AG04450 (cell line): Measurements from ENCODE around the gene DUSP3. TPM values are rescaled to one million over a fixed set of nuclear protein-coding genes. Genes with fewer than 3 reads are reported as not detected.

ENCODE experiments used
- CTCF ChIA-PET: fragments of 300-600, 350-600 bp; formaldehyde crosslinking; extraction: SDS; loops from one replicate; lab custom pipeline; 2022; ENCODE audit warnings: antibody characterized with exemption, inconsistent platforms; lab: Charles Lee
- POLR2A ChIA-PET: fragments of 350-600 bp; formaldehyde crosslinking; extraction: SDS; loops from one replicate; lab custom pipeline; 2021; ENCODE audit warnings: antibody characterized with exemption, inconsistent platforms; lab: Yijun Ruan, JAX
- DNase-seq: peaks from one replicate; pipeline ENCODE4 v3.0.0-alpha.2; 2011; ENCODE audit warnings: low read depth, low spot score
- H3K27ac ChIP-seq: one replicate; pipeline ENCODE4 v1.5.1; 2012; ENCODE audit warnings: low read depth, low read length, control low read depth
- H3K27me3 ChIP-seq: one replicate; pipeline ENCODE4 v1.6.0; 2012; ENCODE audit warnings: low read length; ENCODE audit not compliant: control insufficient read depth, insufficient read depth
- H3K4me3 ChIP-seq: 2 replicates; pipeline ENCODE4 v1.5.1; 2011; ENCODE audit warnings: mild to moderate bottlenecking, low read depth, low read length, control low read depth
- H3K9me3 ChIP-seq: 2 replicates; pipeline ENCODE4 v1.5.1; 2012; ENCODE audit warnings: low read length; ENCODE audit not compliant: control insufficient read depth, insufficient read depth
- polyA plus RNA-seq: library from polyadenylated mRNA; depleted of rRNA; stranded (reverse); fragments of >200 nt; gene quantifications from 2 replicates; pipeline ENCODE4 v1.2.3, GENCODE V29; 2011
- TF ChIP-seq, protein P1 (sequence below): IDR thresholded peaks from 2 replicates; pipeline ENCODE4 v1.5.1; 2011; ENCODE audit warnings: low read depth, low read length, control low read depth, inconsistent platforms

DUSP3 gene
- polyA plus RNA-seq, 1 experiment = 45.9 TPM

DNA sequence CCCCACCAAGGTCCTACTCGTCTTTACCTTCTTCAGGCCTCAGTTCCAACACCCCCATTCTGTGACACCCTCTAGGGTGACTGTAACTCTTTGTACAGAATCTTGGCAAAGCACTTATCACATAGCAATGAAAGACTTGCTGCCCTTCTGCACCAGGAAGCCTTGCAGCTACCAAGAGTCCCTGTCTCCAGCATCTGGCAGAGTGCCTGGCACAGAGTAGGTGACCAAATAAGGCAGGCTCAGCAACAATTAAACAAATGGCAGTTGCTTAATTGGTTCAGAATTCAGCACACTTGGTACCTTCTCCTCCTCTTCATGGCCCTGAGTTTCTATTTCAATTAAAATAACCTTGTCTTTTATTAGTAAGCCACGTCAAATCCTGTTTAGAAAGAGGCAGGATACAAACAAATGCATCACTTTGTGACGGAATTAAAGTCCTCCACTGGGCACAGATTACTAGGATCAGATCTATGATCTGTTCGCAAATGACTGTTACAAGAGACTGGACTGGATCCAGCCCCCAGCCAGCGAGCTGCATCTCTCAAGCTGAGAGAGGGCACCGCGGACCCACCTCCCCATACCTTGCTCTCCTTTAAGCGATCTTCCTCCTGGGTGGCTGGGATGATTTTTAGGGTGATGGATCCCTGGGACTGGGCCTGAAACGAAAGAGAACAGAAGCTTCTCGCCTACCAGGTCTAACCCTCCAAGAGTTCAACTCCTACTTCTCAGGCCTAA, 44.7 kb upstream of the DUSP3 start:
- Histone ChIP-seq H3K4me3 (no peak overlapping the region), H3K27me3 (no peaks in the 10 kb centered on the region), H3K9me3 (no peaks in the 10 kb centered on the region), H3K27ac (no peak overlapping the region)
- TF ChIP-seq, protein P1, sequence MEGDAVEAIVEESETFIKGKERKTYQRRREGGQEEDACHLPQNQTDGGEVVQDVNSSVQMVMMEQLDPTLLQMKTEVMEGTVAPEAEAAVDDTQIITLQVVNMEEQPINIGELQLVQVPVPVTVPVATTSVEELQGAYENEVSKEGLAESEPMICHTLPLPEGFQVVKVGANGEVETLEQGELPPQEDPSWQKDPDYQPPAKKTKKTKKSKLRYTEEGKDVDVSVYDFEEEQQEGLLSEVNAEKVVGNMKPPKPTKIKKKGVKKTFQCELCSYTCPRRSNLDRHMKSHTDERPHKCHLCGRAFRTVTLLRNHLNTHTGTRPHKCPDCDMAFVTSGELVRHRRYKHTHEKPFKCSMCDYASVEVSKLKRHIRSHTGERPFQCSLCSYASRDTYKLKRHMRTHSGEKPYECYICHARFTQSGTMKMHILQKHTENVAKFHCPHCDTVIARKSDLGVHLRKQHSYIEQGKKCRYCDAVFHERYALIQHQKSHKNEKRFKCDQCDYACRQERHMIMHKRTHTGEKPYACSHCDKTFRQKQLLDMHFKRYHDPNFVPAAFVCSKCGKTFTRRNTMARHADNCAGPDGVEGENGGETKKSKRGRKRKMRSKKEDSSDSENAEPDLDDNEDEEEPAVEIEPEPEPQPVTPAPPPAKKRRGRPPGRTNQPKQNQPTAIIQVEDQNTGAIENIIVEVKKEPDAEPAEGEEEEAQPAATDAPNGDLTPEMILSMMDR = no peak
- no peak for DNase-seq
- ChIA-PET CTCF (no interaction called here), POLR2A (no interaction called here)

DNA sequence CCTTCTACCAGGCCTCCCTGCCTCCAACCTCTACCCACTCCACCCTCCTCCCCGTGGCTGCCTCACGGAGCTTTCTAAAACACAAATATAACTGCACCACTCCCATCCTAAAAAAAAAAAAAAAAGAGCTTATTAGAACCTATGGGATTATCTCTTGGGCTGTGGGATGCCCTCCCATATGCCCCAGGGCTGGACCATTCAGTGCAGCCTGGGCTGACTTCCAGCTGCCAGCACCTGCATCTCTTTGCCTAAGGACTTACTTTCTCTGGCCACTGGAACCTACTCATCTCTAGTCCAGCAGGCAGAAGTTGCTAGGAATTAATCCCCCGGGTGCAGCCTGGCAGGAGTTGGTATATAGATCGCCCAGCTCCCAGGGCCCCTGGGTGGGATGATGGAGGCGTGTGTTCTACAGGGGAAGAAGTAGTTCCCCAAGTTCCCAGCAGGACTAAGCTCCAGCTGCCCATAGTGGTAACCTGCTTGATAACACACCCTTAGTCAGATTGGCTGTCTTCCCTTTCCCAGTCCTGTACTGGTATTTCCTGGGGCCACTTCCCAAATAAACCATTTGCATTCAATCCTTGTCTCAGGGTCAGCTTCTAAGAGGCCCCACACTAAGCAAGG, 43.9 kb upstream of the DUSP3 start:
- TF ChIP-seq, protein P1 = no peak
- ChIA-PET CTCF (no interaction called here), POLR2A (no interaction called here)
- Histone ChIP-seq H3K27ac (no peak overlapping the region), H3K9me3 (no peaks in the 10 kb centered on the region), H3K4me3 (no peak overlapping the region), H3K27me3 (no peaks in the 10 kb centered on the region)
- no peak for DNase-seq

DNA sequence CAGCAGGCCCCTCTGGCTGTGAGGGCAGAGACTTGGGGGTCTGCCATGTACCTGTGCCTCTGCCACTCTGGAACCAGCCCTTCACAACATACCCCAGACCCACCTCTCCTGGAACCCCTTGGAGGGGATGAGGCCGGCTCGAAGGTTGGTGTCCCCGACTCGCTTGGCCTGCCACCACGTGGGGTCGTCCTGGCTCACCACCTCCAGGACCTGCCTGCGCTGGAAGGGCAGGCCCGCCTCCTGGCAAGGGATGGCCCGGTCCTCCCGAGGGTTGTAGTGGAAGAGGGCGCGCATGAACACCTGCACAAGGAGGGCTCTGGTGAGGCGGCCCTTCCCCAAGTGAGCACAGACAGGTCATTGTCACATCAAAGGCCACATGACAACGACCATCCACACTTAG, 42.0 kb upstream of the DUSP3 start:
- H3K27ac ChIP-seq = no peak overlapping the region
- ChIA-PET CTCF (no interaction called here), POLR2A (no interaction called here)
- H3K27me3 ChIP-seq = no peaks in the 10 kb centered on the region
- H3K9me3 ChIP-seq = no peaks in the 10 kb centered on the region
- DNase-seq = no peak
- TF ChIP-seq, protein P1 = no peak
- H3K4me3 ChIP-seq = no peak overlapping the region

DNA sequence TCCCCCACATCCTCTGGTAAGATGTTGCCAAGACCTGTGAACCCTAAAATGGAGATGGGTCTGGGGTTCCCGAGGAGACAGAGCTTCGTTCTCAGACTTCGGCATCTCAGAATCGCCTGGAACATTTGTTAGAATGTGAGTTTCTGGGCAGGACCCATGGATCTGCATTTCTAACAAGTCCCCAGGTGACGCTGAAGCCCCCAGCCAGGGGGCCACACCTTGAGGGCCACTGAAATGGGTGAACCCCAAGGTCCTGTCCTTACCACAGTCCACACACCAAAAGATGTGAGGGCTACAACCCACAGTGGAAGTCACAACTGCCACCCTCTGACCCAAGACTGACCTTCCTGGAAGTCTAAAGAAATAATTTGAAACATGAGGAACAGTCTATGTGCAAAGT, 40.2 kb upstream of the DUSP3 start:
- H3K4me3 ChIP-seq = no peak overlapping the region
- ChIA-PET CTCF (no interaction called here), POLR2A (interaction anchor here (0.6 kb wide), 1 partner anchor 12 kb away, joined by 3 read pairs; no protein-coding TSS in a partner anchor)
- H3K27me3 ChIP-seq = no peaks in the 10 kb centered on the region
- no peak overlapping the region for H3K27ac ChIP-seq
- TF ChIP-seq, protein P1 = no peak
- H3K9me3 ChIP-seq = no peaks in the 10 kb centered on the region
- DNase-seq = no peak

DNA sequence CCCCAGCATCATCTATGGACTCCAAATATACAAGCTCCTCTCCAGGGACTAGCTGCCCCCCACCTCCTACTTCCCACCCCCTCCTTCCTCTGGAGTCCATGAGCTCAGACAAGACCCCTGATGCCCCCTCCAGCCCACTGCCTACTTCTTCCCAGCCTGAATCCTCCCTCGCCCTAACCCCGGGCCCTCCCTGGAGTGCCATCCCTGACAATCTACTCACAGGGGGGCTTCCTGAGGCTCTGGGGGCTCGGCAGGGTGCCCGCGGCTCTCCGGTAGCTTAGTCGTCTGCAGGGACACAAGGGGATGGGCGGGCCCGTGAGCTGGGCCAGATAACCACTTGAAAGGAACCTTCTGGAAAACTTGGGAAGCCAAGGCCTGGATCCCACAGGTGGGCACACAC, 39.0 kb upstream of the DUSP3 start:
- POLR2A ChIA-PET = interaction anchor here (0.6 to 0.7 kb wide), 3 partner anchors 39 to 293 kb away, joined by 3 to 4 read pairs (median 4); partner anchors contain the start of gene DUSP3
- CTCF ChIA-PET = no interaction called here
- no peaks in the 10 kb centered on the region for H3K9me3 ChIP-seq
- H3K4me3 ChIP-seq = no peak overlapping the region
- H3K27ac ChIP-seq = no peak overlapping the region
- TF ChIP-seq, protein P1 = no peak
- no peak for DNase-seq
- H3K27me3 ChIP-seq = no peaks in the 10 kb centered on the region
